MM.1S (cell line): ENCODE measurements around the gene AEN.
A peak's percentile ranks its signal among the peaks of the same experiment; 100 is the strongest.
"Not testable (repeated sequence)": the region's sequence is repeated elsewhere in the genome, so short reads cannot be mapped to it uniquely, and the experiment has no call there.

Experiments used
- DNase-seq: peaks from one replicate; pipeline ENCODE4 v3.0.0-alpha.2; 2015
- H2AFZ ChIP-seq: fragments of 300-600 bp; sonication (generic); 2 replicates; pipeline ENCODE4 v1.6.0; 2016; ENCODE audit warnings: antibody characterized with exemption, low read length
- H3F3A ChIP-seq: fragments of 300-600 bp; sonication (generic); 2 replicates; pipeline ENCODE4 v1.6.1; 2016; ENCODE audit warnings: mild to moderate bottlenecking, antibody characterized with exemption, low read length, moderate library complexity, mixed read lengths; ENCODE audit not compliant: insufficient read depth
- H3K27ac ChIP-seq: fragments of 300-600 bp; sonication (generic); 2 replicates; pipeline ENCODE4 v1.5.1; 2016; ENCODE audit warnings: mild to moderate bottlenecking, low read length
- H3K27me3 ChIP-seq: fragments of 300-600 bp; sonication (generic); replicated peaks from 2 replicates; pipeline ENCODE4 v1.6.0; 2016; ENCODE audit warnings: low read length; ENCODE audit not compliant: insufficient read depth
- H3K36me3 ChIP-seq: fragments of 300-600 bp; sonication (generic); replicated peaks from 2 replicates; pipeline ENCODE4 v1.6.1; 2016; ENCODE audit warnings: mild to moderate bottlenecking, low read length, mixed read lengths; ENCODE audit not compliant: insufficient read depth
- H3K4me1 ChIP-seq: fragments of 300-600 bp; sonication (generic); 2 replicates; pipeline ENCODE4 v1.6.1; 2016; ENCODE audit warnings: low read length, mixed read lengths
- H3K4me2 ChIP-seq: fragments of 300-600 bp; sonication (generic); 2 replicates; pipeline ENCODE4 v1.6.0; 2016; ENCODE audit warnings: low read depth, low read length
- H3K4me3 ChIP-seq: fragments of 300-600 bp; sonication (generic); 2 replicates; pipeline ENCODE4 v1.5.1; 2016; ENCODE audit warnings: low read length, mixed read lengths
- H3K79me2 ChIP-seq: fragments of 300-600 bp; sonication (generic); 2 replicates; pipeline ENCODE4 v1.6.1; 2016; ENCODE audit warnings: mixed run types, low read length, mixed read lengths
- H3K9ac ChIP-seq: fragments of 300-600 bp; sonication (generic); 2 replicates; pipeline ENCODE4 v1.6.1; 2016; ENCODE audit warnings: low read length, mixed read lengths
- H3K9me2 ChIP-seq: fragments of 300-600 bp; sonication (generic); replicated peaks from 2 replicates; pipeline ENCODE4 v1.6.1; 2016; ENCODE audit warnings: mild to moderate bottlenecking, low read length, mixed read lengths; ENCODE audit not compliant: insufficient read depth
- H3K9me3 ChIP-seq: fragments of 300-600 bp; sonication (generic); replicated peaks from 2 replicates; pipeline ENCODE4 v1.6.1; 2016; ENCODE audit warnings: mild to moderate bottlenecking, low read length, mixed read lengths; ENCODE audit not compliant: insufficient read depth
- H4K20me1 ChIP-seq: fragments of 300-600 bp; sonication (generic); 2 replicates; pipeline ENCODE4 v1.6.1; 2016; ENCODE audit warnings: mild to moderate bottlenecking, low read length, moderate library complexity, mixed read lengths; ENCODE audit not compliant: insufficient read depth
- CTCF ChIP-seq: fragments of 300-600 bp; sonication (generic); IDR thresholded peaks from 2 replicates; pipeline ENCODE4 v1.5.1; 2016; ENCODE audit warnings: antibody characterized with exemption, low read length, mixed read lengths
- EZH2 ChIP-seq: fragments of 300-600 bp; sonication (generic); optimal IDR thresholded peaks from 2 replicates; pipeline ENCODE3; 2017; ENCODE audit warnings: low read depth, mild to moderate bottlenecking, antibody characterized with exemption, low read length, mixed read lengths
- EZH2phosphoT487 ChIP-seq: fragments of 300-600 bp; sonication (generic); IDR thresholded peaks from 2 replicates; pipeline ENCODE4 v1.6.1; 2018; ENCODE audit warnings: antibody characterized with exemption, low read length

AEN gene

DNA sequence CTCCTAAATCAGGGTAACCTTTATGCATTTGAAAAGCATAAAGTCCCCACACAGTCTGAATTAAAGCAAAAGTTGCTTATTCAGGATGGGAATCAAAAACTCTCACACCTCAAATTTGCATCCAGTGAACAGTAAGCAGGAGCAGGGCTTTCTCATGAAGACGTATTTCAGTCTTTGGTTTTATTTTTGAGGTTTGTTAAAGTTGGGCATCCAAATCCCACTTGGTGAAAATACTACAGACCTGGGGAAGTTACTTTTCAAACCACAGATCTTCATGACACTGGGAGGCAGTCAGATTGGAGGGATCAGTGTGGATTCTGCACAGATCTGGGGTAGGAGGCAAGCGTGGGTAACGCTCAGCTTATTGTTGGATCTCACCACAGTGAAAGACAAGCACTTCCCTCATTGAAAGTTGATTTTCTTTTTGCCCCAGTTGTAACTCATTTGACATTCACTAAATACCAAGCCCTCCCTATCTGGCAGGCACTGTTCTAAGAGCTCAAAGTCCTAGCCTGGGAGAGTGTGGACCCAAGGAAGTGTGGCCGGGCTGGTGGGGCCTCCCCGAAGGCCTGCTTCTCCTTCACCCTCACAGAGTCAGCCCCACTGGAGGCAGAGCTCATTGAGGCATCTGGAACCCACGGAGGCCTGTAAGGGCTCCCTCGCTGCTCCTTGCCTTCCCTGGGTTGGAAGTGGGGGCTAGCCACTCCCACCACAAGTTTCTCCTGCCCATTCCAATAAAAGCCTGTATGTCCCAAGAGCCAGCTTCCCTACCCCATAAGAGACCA lies 16.9 kb downstream of the AEN start:
- no peaks in the 10 kb centered on the region for H3K9me2 ChIP-seq
- no peaks in the 10 kb centered on the region for H3K36me3 ChIP-seq
- peak overlapping the region; percentile 96 for H3K27ac ChIP-seq
- peak overlapping the region; percentile 83 for H3K9ac ChIP-seq
- no peaks in the 10 kb centered on the region for H3K27me3 ChIP-seq
- peaks cover 72% of the 10 kb centered on the region for H3K4me1 ChIP-seq
- H4K20me1 ChIP-seq: no peaks in the 10 kb centered on the region
- H3F3A ChIP-seq: peaks cover 67% of the 10 kb centered on the region
- H3K9me3 ChIP-seq: no peaks in the 10 kb centered on the region
- TF ChIP-seq EZH2phosphoT487 (no peak), CTCF (no peak), EZH2 (no peak)
- no peak overlapping the region for H2AFZ ChIP-seq
- peak; percentile 17 for DNase-seq
- H3K79me2 ChIP-seq: peaks cover 56% of the 10 kb centered on the region
- H3K4me3 ChIP-seq: peak overlapping the region; percentile 51
- H3K4me2 ChIP-seq: peak overlapping the region; percentile 87

GRCh38 chr15:88638626-88639372 lies 17.7 kb downstream of the AEN start, which contains the start of gene ISG20:
ISG20 (plus strand) TSS chr15:88639016; CDS start chr15:88639367, 351 bp downstream.
- no peaks in the 10 kb centered on the region for H3K9me2 ChIP-seq
- peak within 1 kb of the TSS; percentile 96 for H3K27ac ChIP-seq
- H3K79me2 ChIP-seq: peaks cover 52% of the 10 kb centered on the region
- peaks cover 64% of the 10 kb centered on the region for H3K4me1 ChIP-seq
- H3K4me2 ChIP-seq: peak within 1 kb of the TSS; percentile 97
- DNase-seq: peak; percentile 98
- peak within 1 kb of the TSS; percentile 94 for H3K9ac ChIP-seq
- H3K36me3 ChIP-seq: no peaks in the 10 kb centered on the region
- no peaks in the 10 kb centered on the region for H3K27me3 ChIP-seq
- peak within 1 kb of the TSS; percentile 79 for H3K4me3 ChIP-seq
- H4K20me1 ChIP-seq: no peaks in the 10 kb centered on the region
- peak within 1 kb of the TSS; percentile 7; the same call in 1 of the 2 replicates for H2AFZ ChIP-seq
- no peak for TF ChIP-seq EZH2phosphoT487
- TF ChIP-seq EZH2: no peak
- TF ChIP-seq CTCF: peak; percentile 49
- H3K9me3 ChIP-seq: no peaks in the 10 kb centered on the region
- peaks cover 61% of the 10 kb centered on the region for H3F3A ChIP-seq

GRCh38 chr15:88641959-88642452 lies 20.9 kb downstream of the AEN start:
- Histone ChIP-seq H2AFZ (no peak overlapping the region), H3K4me2 (no peak overlapping the region), H3K27me3 (no peaks in the 10 kb centered on the region), H3K9me2 (no peaks in the 10 kb centered on the region), H3K9ac (no peak overlapping the region), H4K20me1 (no peaks in the 10 kb centered on the region), H3K36me3 (no peaks in the 10 kb centered on the region), H3K4me1 (peaks cover 33% of the 10 kb centered on the region), H3K79me2 (peaks cover 66% of the 10 kb centered on the region), H3K9me3 (no peaks in the 10 kb centered on the region), H3K4me3 (no peak overlapping the region), H3F3A (peaks cover 33% of the 10 kb centered on the region), H3K27ac (no peak overlapping the region)
- TF ChIP-seq EZH2phosphoT487 (no peak), CTCF (no peak), EZH2 (no peak)
- DNase-seq: no peak

- not testable (repeated sequence) for H3K9me3 ChIP-seq, DNase-seq, H3K9me2 ChIP-seq, H3K9ac ChIP-seq, H3K36me3 ChIP-seq, H3K27me3 ChIP-seq, H3K27ac ChIP-seq, H3K4me3 ChIP-seq, H4K20me1 ChIP-seq, H2AFZ ChIP-seq, H3K4me2 ChIP-seq
- H3K79me2 ChIP-seq: peaks cover 61% of the 10 kb centered on the region
- H3F3A ChIP-seq: peaks cover 28% of the 10 kb centered on the region
- H3K4me1 ChIP-seq: peaks cover 28% of the 10 kb centered on the region
Observed at GRCh38 chr15:88642514-88642913, 21.4 kb downstream of the AEN start.
